K562 (cell line): Measurements from ENCODE around the gene BBX. TPM values are rescaled to one million over a fixed set of nuclear protein-coding genes. Genes with fewer than 3 reads are reported as not detected.

Source experiments
- BCOR ChIP-seq: fragments of 450-650 bp; IDR thresholded peaks from 2 replicates; pipeline ENCODE4 v1.6.1; 2016
- CBFB ChIP-seq: sonication (generic); formaldehyde crosslinking; IDR thresholded peaks from 2 replicates; pipeline ENCODE4 v1.4.0; 2020; ENCODE audit warnings: mild to moderate bottlenecking, missing genetic modification reagents
- DACH1 ChIP-seq: fragments of 450-650 bp; IDR thresholded peaks from 2 replicates; pipeline ENCODE4 v1.6.1; 2018; ENCODE audit not compliant: partially characterized antibody
- FIP1L1 ChIP-seq: fragments of 200-400 bp; formaldehyde crosslinking; IDR thresholded peaks from 2 replicates; pipeline ENCODE4 v1.6.1; 2018; ENCODE audit warnings: mild to moderate bottlenecking, low read depth, low read length; ENCODE audit not compliant: poor library complexity, severe bottlenecking
- HNRNPUL1 ChIP-seq: fragments of 200-400 bp; formaldehyde crosslinking; IDR thresholded peaks from 2 replicates; pipeline ENCODE4 v1.6.1; 2017; ENCODE audit warnings: low read length
- LARP7 ChIP-seq: fragments of 450-650 bp; IDR thresholded peaks from 2 replicates; pipeline ENCODE4 v1.6.1; 2016
- MIER1 ChIP-seq: fragments of 450-650 bp; IDR thresholded peaks from 2 replicates; pipeline ENCODE4 v1.6.1; 2016; ENCODE audit warnings: antibody characterized with exemption, mild to moderate bottlenecking, low read depth
- NFIC ChIP-seq: fragments of 450-650 bp; IDR thresholded peaks from 2 replicates; pipeline ENCODE4 v1.6.1; 2017; ENCODE audit warnings: mild to moderate bottlenecking, inconsistent platforms
- RBFOX2 ChIP-seq: fragments of 200-400 bp; formaldehyde crosslinking; IDR thresholded peaks from 2 replicates; pipeline ENCODE4 v1.6.1; 2017; ENCODE audit warnings: low read depth, mild to moderate bottlenecking, low read length, moderate library complexity
- SIN3A ChIP-seq, 2 experiments: fragments of 150-350 bp in 1 of 2; IDR thresholded peaks; 2 replicates each; pipeline ENCODE4 v1.6.1; 2011 to 2016; ENCODE audit warnings: borderline replicate concordance in 2 of 2, low read depth in 2 of 2, low read length in 2 of 2, mild to moderate bottlenecking in 2 of 2, moderate library complexity in 2 of 2; ENCODE audit not compliant: control insufficient read depth in 1 of 2
- SMARCA5 ChIP-seq: fragments of 450-650 bp; IDR thresholded peaks from 2 replicates; pipeline ENCODE4 v1.6.1; 2016
- SNRNP70 ChIP-seq: fragments of 200-400 bp; formaldehyde crosslinking; optimal IDR thresholded peaks from 2 replicates; pipeline ENCODE3; 2017; ENCODE audit warnings: low read depth, low read length
- SOX6 ChIP-seq: fragments of 450-650 bp; IDR thresholded peaks from 2 replicates; pipeline ENCODE4 v1.6.1; 2014; ENCODE audit warnings: mild to moderate bottlenecking
- ZNF561 ChIP-seq: fragments of 450-650 bp; formaldehyde crosslinking; conservative IDR thresholded peaks from 2 replicates; pipeline ENCODE4 v1.4.0; 2020; ENCODE audit warnings: mild to moderate bottlenecking, moderate library complexity
- polyA plus RNA-seq, 8 experiments: library from polyadenylated mRNA; depleted of rRNA in 4 of 8; stranded (reverse) in 5 of 8; unstranded in 3 of 8; fragments of >200 nt; fragmentation: Nextera tagmentation in 2 of 8; fragmentation: Illumina TruSeq in 1 of 8; extraction: Ambion mirVana in 2 of 8; extraction: Trizol in 1 of 8; gene quantifications; 2 replicates each; pipeline versions ENCODE4 v1.2.1 to v1.2.3, GENCODE V29; 2011 to 2014; ENCODE audit warnings: inconsistent platforms in 1 of 8, missing spikeins in 1 of 8
- total RNA-seq, 7 experiments: library from RNA; depleted of rRNA in 6 of 7; stranded (reverse); fragments of >200 nt in 6 of 7; fragmentation: Illumina TruSeq in 2 of 7; extraction: Trizol in 2 of 7; gene quantifications; 2 replicates each; pipeline versions ENCODE4 v1.2.1 to v1.2.3, GENCODE V29; 2011 to 2021; ENCODE audit warnings: low replicate concordance in 1 of 7
- TF ChIP-seq, protein P1 (sequence below): fragments of 150-350 bp; conservative IDR thresholded peaks from 2 replicates; pipeline ENCODE4 v1.6.1; 2014; ENCODE audit warnings: low read length
- TF ChIP-seq, protein P2 (sequence below): sonication (generic); formaldehyde crosslinking; IDR thresholded peaks from 2 replicates; pipeline ENCODE4 v1.9.0; 2022; ENCODE audit warnings: mild to moderate bottlenecking, missing genetic modification reagents

Gene BBX
- total and polyA plus RNA-seq, 9 of the 15 experiments (the other 6 are each of a cell fraction or from before 2014, with no cell fraction given) = 4.9 to 19.5 (median 11.8) TPM

DNA sequence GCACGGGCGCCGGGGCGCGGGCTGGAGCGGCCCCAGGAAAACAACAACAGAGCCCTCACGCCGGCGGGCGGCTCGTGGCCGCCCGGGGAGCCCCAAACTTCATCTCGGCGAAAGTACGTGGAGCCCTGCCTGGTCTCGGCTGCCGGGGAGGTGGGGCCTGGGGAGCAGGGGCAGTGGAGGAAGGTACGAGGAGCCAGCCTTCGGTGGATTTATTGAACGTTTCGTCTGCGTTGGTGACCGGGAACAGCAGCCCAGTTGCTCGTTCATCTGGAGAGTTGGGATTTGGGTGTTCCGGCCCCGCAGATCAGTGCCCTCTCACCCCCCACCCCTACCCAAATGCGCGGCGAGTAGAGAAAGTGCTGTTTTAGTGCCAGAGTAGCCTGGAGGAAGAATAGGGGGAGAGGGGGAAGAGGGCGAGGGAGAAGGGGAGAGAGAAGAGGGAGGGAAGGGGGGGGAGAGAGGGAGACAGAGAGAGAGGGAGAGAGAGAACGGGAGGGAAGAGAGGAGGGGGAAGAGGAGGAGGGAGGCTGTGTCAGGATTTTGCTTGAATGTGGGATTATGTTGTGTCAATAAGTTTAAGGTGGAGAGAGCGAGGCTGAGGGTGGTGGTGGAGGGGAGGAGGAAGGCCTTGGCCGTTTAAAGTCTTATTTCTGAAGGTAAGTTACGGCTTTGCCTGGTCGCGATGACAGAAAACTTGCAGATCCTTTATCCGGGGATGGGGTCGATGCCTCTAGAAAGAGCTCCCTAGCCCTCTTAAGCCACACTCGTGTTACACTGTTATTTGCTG, 970 bp downstream of the BBX start (continued):
- TF ChIP-seq, protein P1, sequence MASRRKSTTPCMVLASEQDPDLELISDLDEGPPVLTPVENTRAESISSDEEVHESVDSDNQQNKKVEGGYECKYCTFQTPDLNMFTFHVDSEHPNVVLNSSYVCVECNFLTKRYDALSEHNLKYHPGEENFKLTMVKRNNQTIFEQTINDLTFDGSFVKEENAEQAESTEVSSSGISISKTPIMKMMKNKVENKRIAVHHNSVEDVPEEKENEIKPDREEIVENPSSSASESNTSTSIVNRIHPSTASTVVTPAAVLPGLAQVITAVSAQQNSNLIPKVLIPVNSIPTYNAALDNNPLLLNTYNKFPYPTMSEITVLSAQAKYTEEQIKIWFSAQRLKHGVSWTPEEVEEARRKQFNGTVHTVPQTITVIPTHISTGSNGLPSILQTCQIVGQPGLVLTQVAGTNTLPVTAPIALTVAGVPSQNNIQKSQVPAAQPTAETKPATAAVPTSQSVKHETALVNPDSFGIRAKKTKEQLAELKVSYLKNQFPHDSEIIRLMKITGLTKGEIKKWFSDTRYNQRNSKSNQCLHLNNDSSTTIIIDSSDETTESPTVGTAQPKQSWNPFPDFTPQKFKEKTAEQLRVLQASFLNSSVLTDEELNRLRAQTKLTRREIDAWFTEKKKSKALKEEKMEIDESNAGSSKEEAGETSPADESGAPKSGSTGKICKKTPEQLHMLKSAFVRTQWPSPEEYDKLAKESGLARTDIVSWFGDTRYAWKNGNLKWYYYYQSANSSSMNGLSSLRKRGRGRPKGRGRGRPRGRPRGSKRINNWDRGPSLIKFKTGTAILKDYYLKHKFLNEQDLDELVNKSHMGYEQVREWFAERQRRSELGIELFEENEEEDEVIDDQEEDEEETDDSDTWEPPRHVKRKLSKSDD = no peak
- TF ChIP-seq BCOR (peak; percentile 41; the same call in 1 of the 2 replicates), DACH1 (no peak), SIN3A (IDR thresholded peaks at IDR 0.05; ENCODE audit: borderline replicate concordance in 2 of 2, control insufficient read depth in 1 of 2, low read depth in 2 of 2, low read length in 2 of 2) (no peak), SMARCA5 (0 out of 2 replicates have a peak, but pooled peaks have one; percentile 39), HNRNPUL1 (no peak), RBFOX2 (peak; percentile 56), ZNF561 (CRISPR knock-in tag) (no peak), LARP7 (0 out of 2 replicates have a peak, but pooled peaks have one; percentile 63), SNRNP70 (no peak), FIP1L1 (no peak), CBFB (no peak), NFIC (0 out of 2 replicates have a peak, but pooled peaks have one; percentile 6), MIER1 (0 out of 2 replicates have a peak, but pooled peaks have one; percentile 28), SOX6 (no peak)
- TF ChIP-seq, protein P2, sequence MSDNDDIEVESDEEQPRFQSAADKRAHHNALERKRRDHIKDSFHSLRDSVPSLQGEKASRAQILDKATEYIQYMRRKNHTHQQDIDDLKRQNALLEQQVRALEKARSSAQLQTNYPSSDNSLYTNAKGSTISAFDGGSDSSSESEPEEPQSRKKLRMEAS (CRISPR knock-in tag) = no peak
